Tibial nerve (tissue), 3 donors: ENCODE results near the gene KSR1.

ENCODE experiments used
- CTCF ChIP-seq, 5 experiments: fragments of 200-600 bp in 3 of 5; fragments of 450-650 bp in 2 of 5; sonication (generic) in 3 of 5; IDR thresholded peaks; one replicate each; pipeline ENCODE4 v1.5.1; 2016 to 2019; ENCODE audit warnings: antibody characterized with exemption in 5 of 5, mild to moderate bottlenecking in 3 of 5, moderate library complexity in 2 of 5
- POLR2A ChIP-seq, 2 donors: fragments of 450-650 bp; IDR thresholded peaks; one replicate each; pipeline ENCODE4 v1.6.1; 2017; ENCODE audit warnings: antibody characterized with exemption in 2 of 2, mild to moderate bottlenecking in 2 of 2, moderate library complexity in 2 of 2

DNA sequence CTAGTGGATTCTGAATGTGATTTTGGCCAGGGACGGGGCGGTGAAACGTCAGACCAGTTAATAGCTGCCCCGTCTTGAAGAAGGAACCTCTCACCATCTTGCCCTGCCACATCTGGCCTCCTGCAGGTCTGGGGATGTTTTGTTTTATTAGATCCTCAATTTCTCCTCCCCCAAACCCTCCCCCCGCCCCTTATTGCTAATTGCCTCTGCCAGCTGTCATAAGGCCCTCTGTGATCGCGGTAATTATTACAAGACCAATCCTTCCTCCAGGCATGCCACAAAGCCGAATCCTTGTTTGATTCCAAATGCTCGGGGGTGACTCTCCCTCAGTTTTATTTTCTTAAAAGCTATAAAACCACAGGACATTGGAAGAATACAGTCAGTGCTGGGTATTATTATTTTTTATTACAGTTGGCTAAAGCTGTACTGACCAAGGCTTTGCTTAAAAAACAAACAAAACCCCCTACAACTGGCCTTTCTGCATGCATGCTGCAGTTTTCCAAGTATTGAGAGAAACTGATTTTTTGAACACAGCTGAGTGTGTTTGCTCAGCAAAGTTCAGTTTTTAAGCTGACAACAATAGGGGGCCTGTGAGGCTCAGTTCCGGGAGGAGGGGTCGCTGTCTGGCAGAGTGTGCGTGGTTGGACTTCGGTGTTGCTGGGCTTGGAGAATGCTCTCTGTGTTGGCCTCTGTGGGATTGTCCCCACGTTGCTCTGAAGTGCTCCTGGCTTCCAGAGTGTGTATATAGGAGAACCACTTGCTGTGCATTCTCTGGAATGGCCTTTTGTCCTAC, 1.7 kb downstream of the KSR1 start:
- TF ChIP-seq CTCF (IDR thresholded peaks at IDR 0.05) (no peak), POLR2A (IDR thresholded peaks at IDR 0.05) (no peak)
